GM12801 (cell line): ENCODE data around the gene GTPBP1.

ENCODE experiments used
- CTCF ChIP-seq: IDR thresholded peaks from one replicate; pipeline ENCODE4 v1.5.1; 2011; ENCODE audit warnings: control low read depth; ENCODE audit not compliant: insufficient read length; ENCODE audit errors: extremely low read depth

The GTPBP1 gene

DNA sequence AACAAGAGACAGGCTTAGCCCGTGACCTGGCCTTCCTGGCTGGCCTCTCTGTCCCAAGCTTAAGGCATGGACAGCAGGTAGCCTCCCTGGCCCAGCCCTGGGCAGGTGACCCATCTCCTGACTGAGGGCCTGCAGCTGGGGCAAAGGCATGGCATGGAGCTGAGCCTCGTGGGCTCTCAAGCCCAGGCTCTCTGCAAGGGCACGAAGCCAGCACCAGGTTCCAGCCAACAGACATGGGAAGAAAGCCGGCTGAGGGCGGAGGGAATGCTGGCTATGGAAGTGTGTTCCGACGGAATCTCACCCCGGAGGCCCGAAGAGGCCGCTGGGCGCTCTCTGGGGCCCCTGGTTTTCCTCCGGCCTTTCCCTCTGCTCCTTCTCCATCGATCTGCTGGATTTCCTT lies 75.3 kb downstream of the GTPBP1 start:
- no peak for TF ChIP-seq CTCF

GRCh38 chr22:38782402-38783094 lies 76.8 kb downstream of the GTPBP1 start:
- no peak for TF ChIP-seq CTCF
